GM12873 (cell line): ENCODE measurements around the gene ALDH16A1.

ENCODE experiments used
- TF ChIP-seq, protein P1 (sequence below): IDR thresholded peaks from 2 replicates; pipeline ENCODE4 v1.5.1; 2012; ENCODE audit warnings: low read depth, mild to moderate bottlenecking, moderate library complexity, low read length, control low read depth; ENCODE audit not compliant: insufficient read depth; ENCODE audit errors: missing control alignments

ALDH16A1 gene

DNA sequence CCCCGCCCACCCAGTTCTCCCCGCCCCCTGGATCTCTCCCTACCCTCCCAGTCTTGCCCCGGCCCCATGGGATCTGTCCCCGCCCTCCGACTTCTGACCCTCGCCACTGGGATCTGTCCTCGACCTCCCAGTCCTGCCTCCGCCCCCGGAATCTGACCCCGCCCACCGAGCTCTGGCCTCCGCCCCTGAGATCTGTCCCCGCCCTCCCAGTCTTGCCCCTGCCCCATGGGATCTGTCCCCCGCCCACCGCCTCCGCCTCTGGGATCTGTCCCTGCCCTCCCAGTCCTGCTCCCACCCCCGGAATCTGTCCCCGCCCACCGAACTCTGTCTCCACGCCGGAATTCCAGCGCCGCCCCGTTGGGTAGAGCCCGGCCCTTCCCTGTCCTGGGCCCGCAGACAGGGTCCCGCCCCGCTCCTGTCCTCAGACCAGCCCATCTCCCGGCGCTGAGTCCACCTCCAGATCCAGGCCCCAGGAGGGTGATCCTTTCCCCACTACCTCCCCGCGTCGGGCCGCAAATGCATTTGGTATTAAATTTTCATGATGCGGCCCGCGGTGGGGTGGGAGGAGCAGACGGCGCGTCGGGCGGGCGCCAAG, 10.2 kb upstream of the ALDH16A1 start:
- TF ChIP-seq, protein P1, sequence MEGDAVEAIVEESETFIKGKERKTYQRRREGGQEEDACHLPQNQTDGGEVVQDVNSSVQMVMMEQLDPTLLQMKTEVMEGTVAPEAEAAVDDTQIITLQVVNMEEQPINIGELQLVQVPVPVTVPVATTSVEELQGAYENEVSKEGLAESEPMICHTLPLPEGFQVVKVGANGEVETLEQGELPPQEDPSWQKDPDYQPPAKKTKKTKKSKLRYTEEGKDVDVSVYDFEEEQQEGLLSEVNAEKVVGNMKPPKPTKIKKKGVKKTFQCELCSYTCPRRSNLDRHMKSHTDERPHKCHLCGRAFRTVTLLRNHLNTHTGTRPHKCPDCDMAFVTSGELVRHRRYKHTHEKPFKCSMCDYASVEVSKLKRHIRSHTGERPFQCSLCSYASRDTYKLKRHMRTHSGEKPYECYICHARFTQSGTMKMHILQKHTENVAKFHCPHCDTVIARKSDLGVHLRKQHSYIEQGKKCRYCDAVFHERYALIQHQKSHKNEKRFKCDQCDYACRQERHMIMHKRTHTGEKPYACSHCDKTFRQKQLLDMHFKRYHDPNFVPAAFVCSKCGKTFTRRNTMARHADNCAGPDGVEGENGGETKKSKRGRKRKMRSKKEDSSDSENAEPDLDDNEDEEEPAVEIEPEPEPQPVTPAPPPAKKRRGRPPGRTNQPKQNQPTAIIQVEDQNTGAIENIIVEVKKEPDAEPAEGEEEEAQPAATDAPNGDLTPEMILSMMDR = no peak

DNA sequence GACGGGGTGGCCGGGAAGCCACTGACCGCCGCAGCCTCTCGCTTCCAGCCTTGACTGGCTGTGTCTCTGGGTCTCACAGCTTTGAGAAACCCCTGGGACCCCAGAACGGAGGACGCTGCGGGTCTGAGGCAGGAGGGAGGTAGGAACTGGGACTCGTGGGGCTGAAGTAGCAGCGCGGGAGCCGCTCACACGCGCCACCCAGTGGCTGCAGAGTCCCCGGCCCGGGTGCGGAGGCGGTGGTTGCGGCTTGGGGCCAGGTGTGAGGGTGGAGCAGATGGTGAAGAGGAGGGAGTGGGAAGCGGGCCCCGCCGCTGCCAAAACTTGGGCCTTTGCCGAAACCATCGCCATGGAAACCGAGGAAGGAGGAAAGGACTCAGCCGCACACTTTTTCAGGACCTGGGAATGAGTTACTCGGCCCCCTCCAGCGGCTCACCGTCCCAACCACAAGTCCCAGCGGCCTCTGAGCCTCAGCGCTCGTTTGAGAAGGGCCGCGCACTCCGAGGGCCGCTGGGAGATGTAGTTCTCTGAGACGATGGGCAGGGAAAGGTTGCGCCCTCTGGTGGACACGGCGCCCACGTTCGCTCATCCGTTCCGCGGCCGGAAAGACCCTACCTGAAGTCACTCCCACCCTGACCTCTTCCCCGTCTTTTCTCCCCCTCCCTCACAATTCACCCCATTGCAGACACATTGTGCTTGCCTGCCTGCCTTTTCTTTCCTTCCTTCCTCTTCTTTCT, 9.5 kb upstream of the ALDH16A1 start:
- TF ChIP-seq, protein P1 = peak; percentile 87

DNA sequence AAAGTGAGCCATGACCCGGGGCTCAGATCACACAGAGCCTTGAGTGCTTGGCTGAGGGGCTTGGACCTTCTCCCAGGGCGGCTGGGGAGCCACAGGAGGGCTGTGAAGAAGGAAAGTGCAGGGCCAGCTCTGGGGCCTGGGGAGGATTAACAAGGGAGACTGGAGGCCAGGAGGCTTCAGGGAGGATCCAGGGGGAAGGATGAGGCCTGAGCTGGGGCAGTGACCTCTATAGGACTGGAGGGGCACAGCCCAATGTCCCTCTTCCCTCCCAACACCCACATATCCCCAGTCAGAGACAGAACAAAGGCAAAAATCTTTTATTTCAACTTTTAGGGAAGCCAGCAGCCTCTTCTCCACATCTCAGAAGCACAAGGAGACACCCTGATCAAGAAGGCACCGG, 7.0 kb upstream of the ALDH16A1 start:
- TF ChIP-seq, protein P1 = no peak

DNA sequence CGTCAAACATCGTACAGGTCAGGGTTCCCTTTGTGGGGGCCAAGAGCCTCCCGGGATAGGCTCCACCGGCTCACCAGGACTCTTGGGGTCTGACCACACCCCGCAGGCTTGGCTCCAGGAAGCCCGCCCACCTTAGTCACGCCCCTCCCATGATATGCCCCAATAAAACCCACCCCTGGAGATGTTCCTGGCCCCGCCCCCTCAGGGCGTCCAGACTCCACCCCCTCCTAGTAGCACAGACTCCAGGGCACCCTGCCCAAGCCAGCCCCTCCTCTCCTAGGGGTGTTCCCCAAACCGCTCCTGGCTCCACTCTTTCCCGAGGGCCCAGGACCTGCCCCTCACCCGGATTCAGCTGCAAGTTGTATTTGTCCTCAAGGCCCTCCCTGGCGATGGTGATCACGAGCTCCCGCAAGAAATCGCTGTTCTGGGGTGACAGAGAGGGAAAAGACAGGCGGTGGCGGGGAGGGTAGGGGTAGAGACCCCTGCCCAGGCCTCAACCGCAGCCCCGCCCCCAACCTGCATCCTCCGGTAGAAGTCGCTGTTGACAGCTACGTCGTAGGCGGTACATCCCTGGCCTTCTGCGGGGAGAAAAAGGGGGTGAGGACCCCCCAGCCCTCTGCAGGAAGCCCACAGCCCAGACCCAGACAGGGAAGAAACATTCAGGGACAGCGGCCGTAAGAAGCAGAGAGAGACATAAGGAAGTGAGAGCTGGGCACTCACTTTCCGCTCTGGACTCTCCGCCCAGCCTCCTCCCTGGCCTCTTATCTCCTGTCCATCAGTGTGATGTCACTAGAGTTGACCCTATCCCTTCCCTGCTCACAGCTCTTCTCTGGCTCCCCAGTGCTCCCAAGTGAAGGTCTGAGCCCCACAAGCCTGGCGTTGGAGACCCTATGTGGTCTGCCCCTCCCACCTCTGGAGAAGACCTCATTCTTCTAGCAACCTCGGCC, 5.3 kb upstream of the ALDH16A1 start:
- TF ChIP-seq, protein P1 = no peak

DNA sequence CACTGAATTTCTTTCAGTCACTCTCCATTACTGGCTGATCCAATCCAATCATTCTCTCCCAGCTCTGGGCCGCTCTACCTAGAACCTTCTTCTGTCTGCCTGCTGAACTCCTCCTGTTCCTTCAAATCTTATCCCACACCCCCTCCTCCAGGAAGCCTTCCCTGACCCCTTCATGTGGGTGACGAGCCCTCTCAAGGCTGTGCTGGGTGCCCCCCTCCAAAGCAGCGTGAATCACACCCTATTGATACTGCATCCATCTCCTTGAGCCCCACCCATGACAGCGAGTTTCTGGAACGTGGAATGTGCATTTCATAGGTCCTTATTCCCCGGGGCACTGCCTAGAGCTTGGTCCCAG, 4.6 kb upstream of the ALDH16A1 start:
- TF ChIP-seq, protein P1 = no peak

DNA sequence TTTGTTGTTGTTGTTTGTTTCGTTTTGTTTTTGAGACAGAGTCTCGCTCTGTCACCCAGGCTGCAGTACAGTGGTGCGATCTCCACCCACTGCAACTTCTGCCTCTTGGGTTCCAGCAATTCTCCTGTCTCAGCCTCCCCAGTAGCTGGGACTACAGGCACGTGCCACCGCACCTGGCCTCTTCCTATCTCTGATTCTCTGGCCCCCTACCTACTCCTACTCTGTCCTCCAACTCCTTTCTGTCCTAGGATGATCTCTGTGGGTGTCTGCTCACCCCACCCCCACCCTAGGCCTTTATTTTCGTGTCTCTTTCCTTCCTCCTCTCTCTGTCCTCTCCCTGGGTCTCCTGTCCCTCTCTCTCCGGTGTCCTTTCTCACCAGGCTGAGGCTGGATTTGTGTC, 2.6 kb upstream of the ALDH16A1 start:
- TF ChIP-seq, protein P1 = no peak

DNA sequence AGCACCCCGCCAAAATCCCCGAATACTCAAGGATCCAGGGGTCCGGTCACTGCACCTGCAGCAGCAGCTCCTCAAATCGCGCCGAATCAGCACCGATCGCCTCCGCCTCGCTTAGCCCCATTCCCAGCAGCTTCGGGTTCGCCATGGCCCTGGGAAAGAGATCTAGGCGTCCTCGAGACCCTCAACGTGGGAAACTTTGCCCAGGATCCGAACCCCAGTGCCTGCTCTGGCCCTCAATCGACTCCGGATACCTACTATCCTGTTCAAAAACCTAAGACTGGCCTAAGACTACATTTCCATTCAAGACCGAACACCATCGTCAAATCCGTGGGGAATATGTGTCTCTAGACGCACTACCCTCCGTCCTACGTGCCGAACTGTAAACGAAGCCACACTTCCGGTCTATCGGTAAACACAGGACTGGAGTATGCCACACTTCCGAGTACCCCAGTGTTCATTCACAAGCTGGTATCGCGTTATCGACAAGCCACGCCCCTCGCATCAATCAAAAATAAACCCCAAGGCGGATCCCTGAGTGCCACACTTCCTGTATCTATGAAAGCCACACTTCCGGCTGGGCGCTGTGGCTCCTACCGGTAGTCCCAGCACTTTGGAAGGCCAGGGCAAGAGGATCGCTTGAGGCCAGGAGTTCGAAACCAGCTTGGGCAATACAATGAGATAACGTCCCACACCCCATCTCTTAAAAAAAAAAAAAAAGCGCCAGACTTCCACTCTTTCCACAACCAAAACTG, 1.4 kb upstream of the ALDH16A1 start, which contains the start of gene PIH1D1:
TSS of gene PIH1D1 (minus strand) at position 385 of the 752 bp plus-strand sequence. CDS start at position 145, 240 bp downstream.
- TF ChIP-seq, protein P1 = peak; percentile 25
